Fibroblast of skin of scalp (primary cell): ENCODE data around the gene BDNF.

ENCODE experiments used
- DNase-seq: peaks from one replicate; pipeline ENCODE4 v3.0.0-alpha.2; 2013

Gene BDNF

GRCh38 chr11:27705873-27706820 lies 5.9 kb upstream of the BDNF start:
- DNase-seq, result peak; percentile 39

GRCh38 chr11:27703481-27703880 lies 3.2 kb upstream of the BDNF start:
- peak; percentile 79 for DNase-seq

- DNase-seq, result no peak
These were observed 2.6 kb upstream of the BDNF start for GRCh38 chr11:27702811-27703210.

GRCh38 chr11:27701355-27702105 lies 1.3 kb upstream of the BDNF start:
- peak; percentile 76 for DNase-seq

GRCh38 chr11:27699926-27700350 lies 317 bp downstream of the BDNF start:
- DNase-seq, result no peak

GRCh38 chr11:27699242-27699925 lies 871 bp downstream of the BDNF start:
- DNase-seq, result peak; percentile 42

GRCh38 chr11:27698872-27699241 lies 1.4 kb downstream of the BDNF start:
- DNase-seq, result peak; percentile 93

GRCh38 chr11:27697679-27698275 lies 2.5 kb downstream of the BDNF start:
- peak; percentile 48 for DNase-seq

GRCh38 chr11:27696961-27697360 lies 3.3 kb downstream of the BDNF start:
- DNase-seq, result peak; percentile 52

GRCh38 chr11:27696115-27696514 lies 4.1 kb downstream of the BDNF start:
- peak; percentile 69 for DNase-seq

GRCh38 chr11:27694992-27695391 lies 5.3 kb downstream of the BDNF start:
- peak; percentile 49 for DNase-seq

GRCh38 chr11:27693398-27693797 lies 6.9 kb downstream of the BDNF start:
- peak; percentile 51 for DNase-seq

GRCh38 chr11:27692781-27693180 lies 7.5 kb downstream of the BDNF start:
- peak; percentile 65 for DNase-seq

GRCh38 chr11:27688076-27688475 lies 12.2 kb downstream of the BDNF start:
- no peak for DNase-seq

GRCh38 chr11:27681664-27682063 lies 18.6 kb downstream of the BDNF start:
- DNase-seq, result no peak

GRCh38 chr11:27679136-27680015 lies 20.9 kb downstream of the BDNF start:
- DNase-seq, result no peak

- peak; percentile 50 for DNase-seq
These were observed 22.0 kb downstream of the BDNF start for GRCh38 chr11:27678242-27678641.

- DNase-seq, result no peak
These were observed 23.1 kb downstream of the BDNF start for GRCh38 chr11:27677108-27677507.

GRCh38 chr11:27673979-27674663 lies 26.1 kb downstream of the BDNF start:
- no peak for DNase-seq

- DNase-seq, result no peak
These were observed 27.3 kb downstream of the BDNF start for GRCh38 chr11:27672836-27673464.
